ENCODE measurements around the gene SGSM1.
A peak's percentile ranks its signal among the peaks of the same experiment; 100 is the strongest.

SGSM1 gene, protein sequence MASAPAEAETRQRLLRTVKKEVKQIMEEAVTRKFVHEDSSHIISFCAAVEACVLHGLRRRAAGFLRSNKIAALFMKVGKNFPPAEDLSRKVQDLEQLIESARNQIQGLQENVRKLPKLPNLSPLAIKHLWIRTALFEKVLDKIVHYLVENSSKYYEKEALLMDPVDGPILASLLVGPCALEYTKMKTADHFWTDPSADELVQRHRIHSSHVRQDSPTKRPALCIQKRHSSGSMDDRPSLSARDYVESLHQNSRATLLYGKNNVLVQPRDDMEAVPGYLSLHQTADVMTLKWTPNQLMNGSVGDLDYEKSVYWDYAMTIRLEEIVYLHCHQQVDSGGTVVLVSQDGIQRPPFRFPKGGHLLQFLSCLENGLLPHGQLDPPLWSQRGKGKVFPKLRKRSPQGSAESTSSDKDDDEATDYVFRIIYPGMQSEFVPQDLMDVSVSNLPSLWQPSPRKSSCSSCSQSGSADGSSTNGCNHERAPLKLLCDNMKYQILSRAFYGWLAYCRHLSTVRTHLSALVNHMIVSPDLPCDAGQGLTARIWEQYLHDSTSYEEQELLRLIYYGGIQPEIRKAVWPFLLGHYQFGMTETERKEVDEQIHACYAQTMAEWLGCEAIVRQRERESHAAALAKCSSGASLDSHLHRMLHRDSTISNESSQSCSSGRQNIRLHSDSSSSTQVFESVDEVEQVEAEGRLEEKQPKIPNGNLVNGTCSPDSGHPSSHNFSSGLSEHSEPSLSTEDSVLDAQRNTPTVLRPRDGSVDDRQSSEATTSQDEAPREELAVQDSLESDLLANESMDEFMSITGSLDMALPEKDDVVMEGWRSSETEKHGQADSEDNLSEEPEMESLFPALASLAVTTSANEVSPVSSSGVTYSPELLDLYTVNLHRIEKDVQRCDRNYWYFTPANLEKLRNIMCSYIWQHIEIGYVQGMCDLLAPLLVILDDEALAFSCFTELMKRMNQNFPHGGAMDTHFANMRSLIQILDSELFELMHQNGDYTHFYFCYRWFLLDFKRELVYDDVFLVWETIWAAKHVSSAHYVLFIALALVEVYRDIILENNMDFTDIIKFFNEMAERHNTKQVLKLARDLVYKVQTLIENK

DNA sequence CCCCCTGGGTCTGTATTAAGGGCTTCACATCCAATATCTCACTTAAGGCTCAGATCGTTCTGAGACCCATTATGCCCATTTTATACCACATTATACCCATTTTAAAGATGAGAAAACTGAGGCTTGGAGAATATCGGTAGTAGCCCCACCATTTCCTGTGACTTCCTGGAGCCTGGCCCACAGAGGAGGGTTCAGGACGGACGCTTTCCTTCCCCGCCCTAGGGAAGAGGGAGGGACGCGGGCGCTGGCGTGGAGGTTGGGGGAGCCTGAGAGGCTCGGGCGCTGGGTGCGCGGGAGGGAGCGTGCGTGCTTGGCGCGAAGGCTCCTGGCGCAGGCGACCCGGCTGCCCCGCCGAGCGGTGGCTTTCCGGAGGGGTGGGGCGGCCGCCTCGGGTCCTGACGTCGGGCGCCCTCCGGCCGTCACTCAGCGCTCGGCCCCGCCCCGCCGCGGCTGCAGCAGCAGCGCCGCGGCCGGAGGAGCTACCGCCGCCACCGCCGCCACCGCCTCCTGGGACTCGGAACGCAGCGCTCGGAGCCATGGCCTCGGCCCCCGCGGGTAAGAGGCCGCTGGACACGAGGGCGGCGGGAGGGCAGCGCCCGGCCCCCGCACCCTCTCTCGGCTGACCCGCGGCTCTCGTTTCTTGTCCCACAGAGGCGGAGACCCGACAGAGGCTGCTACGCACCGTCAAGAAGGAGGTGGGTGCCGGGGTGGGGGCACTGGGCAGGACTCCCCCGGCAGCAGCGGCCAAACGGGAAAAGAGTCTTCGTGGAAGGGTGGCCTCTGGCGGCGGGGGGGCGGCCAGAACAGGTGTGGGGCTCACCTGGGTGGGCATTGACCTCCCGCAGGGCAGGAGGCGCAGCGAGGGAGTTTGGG, at the start of gene SGSM1:
TSS of gene SGSM1 (plus strand) at position 422 of the 873 bp plus-strand sequence. CDS start at position 537, 115 bp downstream.
- DNase-seq (ENCODE audit: low read depth in 2 of 2) = peak; percentile 67 to 73

DNA sequence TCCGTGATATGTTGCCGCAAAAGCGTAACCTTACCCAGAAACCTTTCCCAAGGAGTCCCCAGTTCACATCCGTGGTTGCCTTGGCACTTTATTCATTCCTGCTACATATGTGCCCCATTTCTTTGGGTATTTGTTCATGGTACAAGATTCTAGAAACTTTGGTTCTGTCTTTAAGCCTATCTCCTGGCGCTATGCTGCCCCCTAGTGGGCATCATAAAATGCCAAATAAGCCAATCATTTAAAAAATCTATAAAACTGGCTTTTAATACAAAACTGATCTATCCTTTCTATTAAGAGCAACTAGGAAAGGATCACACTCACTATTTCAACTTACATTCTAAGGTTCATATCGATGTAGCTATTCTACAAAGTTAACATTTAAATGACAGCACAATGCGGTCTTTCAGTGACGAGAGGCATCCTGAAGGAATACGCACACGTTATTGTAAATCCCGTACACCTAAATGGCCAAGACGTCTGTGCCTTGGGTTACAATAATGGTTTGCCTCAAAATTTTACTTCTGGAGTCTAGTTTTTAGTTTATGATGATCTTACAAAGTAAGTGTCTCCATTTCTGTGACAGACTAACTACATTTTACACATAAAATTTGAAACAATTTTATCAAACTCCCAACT, 47.7 kb upstream of the SGSM1 start:
- no peak for DNase-seq (ENCODE audit: low read depth in 2 of 2)

DNA sequence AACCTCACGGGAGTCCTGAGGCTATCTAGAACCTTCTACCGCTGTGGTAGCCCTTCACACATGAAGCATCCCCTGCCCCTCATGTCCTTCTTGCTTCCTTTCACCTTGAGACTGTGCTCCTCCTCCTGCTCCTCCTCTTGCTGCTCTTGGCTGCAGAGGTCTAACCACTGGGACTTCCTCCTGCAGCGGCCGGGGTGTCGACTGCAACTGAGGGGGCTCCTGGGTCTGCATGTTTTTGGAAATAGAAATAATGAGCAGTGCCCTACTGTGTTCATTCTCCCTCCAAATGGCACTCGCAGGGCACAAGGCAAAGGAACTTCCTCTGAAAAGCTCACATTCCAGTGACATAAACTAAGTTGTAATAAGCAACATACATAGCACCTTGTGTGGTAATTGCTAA, 46.2 kb upstream of the SGSM1 start:
- no peak for DNase-seq (ENCODE audit: low read depth in 2 of 2)

DNA sequence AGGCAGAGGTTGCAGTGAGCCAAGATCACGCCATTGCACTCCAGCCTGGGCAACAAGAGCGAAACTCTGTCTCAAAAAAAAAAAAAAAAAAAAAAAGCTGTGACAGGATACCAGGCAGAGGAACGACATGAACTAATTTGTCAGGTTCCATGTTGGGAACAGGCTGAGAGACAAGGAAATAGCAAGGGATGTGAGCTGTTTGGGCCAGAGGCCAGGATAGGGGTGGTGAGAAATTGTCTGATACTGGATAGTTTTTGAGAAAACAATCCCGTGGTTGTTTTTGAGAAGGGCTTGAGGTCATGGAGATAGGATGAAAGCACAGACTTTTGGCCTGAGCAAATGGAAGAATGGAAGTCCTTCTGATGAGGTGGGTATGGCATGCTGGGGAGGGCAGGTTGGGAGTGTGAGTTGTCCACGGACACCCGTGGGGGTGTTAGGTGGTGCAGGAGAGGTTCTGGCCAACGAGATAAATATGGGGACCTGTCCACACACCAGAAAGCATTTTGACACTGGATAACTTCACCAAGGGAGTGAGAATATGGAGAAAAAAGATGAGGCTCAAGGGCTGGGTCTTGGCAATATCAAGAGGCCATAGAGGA, 45.2 kb upstream of the SGSM1 start:
- no peak for DNase-seq (ENCODE audit: low read depth in 2 of 2)

DNA sequence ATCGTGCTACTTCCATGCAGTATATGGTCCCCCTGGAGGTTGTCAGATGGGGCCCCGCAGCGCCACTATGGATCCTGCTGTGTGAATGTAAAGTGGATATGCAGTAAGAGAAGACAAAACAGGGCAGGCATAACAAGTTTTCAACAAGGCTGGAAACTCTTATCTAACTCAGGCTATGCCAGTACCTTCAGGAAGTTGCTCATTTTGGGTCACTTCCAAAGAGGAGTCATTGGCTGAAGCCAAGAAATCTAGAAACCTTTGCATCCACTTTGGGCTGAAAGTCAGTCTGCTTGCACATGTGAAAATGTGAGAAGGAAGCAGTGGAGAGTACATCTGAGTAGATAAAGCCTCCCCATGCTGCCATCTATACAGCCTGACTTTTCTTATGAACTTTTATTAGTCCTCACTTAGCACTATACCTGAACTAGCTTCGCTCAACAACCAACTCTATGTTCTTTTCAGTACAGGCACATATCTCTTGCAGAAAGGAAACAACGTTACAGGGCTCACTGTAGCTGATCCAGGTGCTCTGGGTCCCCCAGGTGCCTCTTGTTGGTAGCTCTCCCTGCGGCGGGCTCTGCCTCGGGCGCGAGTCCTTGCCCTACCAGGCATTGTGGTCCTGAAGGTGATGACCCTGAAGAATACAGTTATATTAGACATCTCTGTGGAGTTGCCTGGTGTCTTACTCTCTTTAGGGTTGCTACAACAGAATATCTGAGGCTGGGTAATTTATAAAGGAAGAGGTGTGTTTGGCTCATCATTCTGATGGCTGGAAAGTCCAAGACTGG, 43.9 kb upstream of the SGSM1 start:
- no peak for DNase-seq (ENCODE audit: low read depth in 2 of 2)

DNA sequence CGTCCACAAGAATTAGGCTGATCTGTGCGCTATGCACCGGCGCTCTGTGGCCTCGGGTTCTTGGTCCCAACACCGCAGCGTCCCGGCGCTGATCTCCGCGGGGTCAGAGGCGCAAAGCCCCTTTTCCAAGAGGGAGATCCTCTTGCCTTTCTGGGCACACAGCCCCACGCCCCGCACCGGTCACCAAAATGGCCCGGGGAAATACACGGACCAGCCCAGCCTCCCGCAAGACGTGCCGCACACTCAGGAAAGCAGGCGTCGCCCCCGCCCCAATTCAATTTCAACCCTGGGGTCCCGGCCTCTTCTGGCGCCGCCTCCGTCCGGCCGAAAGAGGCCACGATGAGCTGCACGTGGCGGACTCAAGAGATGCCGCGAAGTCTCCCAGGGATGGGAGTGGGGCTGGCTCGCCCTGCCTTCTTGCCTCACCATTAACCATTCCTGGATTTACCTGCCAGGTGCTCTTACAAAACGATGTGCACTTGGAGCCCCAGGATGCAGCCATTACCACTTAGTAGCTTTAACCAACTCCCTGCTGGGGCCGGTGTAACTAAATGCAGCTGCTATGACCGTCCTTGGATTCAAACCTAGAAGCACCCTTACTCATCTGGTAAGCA, 42.0 kb upstream of the SGSM1 start:
- DNase-seq (ENCODE audit: low read depth in 2 of 2) = no peak

DNA sequence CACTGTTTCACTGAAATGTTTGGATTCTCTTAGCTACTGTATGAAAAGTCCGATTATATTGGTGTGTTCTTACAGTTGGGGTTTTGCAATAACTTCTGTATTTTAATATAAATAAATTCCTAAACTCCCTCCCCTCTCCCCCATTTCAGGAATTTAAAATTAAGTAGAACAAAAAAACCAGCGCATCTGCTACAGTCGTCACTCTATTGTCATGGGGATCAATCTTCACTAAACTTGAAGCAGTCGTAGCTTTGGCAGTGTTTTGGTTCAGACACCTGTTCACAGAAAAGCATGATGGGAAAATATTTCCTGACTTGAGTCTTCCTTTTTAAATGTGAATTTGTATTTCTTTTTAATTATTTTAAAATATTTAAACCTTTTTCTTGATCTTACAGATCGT, 40.8 kb upstream of the SGSM1 start:
- DNase-seq (ENCODE audit: low read depth in 2 of 2) = no peak

DNA sequence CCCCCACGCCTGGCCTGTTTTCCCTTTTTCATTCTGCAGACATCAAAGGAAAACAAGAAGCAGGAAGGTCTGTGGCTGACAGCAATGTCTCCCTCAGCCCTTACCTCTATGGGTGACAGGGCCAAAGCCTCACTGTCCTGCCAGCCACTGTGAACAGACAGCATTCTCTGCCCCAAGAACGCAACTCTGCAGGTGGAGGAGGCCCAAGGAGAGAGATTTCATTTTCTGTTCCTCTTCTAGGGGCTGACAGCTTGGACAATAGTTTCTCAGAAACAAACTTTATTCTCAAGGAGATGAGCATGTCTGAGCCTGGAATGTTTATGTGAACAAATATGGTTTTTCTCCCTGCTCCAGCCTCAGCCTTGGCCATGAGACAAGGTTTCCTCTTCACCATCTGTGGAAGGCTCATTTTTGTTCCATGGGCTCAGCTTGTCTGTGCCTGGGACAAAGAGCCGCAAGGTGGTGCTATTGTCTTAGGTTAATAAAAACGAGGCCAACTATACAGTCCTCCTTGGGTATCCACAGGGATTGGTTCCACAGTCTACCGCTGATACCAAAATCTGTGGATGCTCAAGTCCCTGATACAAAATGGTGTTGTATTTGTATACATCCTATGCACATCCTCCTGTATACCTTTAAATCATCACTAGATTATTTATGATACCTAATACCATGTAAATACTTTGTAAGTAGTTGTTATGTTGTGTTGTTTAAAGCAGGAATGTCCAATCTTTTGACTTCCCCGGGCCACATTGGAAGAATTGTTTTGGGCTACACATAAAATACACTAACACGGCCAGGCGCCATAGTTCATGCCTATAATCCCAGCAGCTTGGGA, 37.3 kb upstream of the SGSM1 start:
- DNase-seq (ENCODE audit: low read depth in 2 of 2) = no peak

DNA sequence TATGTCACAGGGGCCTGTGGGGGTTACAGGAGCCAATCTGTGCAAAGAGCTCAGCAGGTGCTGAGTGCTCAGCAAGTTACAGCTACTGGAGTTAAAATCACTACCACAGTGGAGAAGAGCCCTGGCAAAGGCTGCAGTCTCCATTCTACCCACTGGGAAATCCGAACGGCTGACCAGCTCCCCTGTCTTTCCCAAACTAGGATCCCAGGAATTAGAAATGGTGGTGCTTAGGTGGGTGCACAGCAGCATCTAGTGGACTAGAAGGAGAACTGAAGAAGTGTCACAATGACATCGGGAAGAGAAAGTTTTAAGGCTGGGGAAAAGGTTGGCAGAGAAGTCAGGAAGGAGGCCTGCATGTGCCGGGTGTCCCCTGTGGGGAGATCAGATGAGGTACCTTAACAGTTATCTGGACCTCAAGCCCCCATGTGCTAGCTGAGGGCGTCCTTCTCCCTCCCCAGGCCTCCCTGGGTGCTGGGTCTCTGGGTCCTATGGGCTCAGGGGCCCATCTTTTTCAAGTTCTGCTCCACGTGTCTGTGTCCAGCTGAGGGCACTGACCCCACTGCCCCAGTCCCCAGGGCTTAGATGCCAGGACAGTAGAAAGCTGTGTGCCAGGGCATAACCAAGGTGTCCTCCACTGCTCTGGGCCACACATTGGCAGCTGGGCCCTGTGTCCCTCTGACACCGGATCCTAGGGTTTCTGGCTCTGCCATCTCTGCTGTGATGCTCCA, 33.4 kb upstream of the SGSM1 start:
- no peak for DNase-seq (ENCODE audit: low read depth in 2 of 2)

DNA sequence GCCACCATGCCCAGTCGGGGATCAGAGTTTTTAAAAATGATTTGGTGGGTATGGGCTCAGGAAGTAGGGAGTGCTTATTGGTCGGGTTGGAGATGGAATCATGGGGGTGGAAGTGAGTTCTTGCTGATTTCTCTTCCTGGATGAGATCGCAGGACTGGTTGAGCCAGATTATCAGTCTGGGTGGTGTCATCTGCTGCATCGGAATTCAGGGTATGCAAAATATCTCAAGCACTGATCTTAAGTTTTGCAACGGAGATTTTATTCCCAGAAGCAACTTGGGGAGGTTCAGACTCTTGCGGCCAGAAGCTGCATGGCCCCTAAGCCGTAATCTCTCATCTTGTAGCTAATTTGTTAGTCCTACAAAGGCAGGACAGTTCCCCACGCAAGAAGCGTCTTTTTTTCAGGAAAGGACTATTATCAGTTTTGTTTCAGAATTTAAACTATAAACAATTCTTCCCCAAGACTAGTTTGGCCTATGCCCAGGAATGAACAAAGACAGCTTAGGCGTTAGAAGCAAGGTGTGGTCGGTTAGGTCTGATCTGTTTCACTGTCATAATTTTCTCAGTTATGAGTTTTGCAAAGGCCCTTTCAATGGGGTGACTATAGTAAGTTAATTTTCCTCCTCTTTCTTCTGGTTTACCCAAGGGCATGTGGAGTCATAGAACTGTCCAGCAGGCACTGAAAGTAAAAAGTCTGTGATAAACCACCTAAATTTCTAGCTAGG, 30.1 kb upstream of the SGSM1 start:
- no peak for DNase-seq (ENCODE audit: low read depth in 2 of 2)

DNA sequence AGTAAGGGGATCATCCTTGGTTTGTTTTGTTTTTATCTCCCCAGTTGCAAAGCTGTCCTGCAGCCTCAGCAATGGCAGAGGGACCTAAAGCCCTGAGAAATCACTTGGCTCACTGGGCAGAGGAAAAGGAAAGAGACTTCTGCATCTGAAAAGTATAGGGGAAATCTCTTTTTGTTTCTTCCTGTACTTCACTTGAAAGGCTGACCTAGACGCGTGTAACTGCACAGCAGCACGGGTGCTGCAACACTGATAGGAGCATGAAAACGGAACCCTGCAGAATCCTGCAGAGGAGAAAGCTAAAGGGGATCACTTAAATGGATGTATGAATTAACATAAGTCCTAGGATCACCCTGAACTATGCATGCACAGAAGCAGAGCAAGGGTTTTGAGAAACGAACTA, 29.5 kb upstream of the SGSM1 start:
- DNase-seq (ENCODE audit: low read depth in 2 of 2) = no peak

DNA sequence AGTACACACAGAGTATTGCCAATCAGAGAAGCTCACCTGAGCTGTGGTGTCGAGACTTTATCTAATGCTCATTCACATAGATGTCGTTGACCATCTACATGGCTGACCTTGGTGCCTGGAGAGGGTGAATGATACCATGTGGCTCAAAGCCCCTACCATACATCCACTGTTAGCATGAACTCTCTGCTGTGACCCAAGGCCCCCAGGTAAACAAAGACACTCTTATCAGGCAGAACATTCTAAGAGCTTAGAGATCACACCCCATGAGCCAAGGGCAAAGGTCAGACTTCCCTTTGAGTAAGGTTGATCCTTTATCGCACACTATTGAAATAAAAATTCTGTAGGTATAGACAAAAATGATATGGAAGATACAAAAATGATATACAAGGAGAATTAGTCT, 16.5 kb upstream of the SGSM1 start:
- no peak for DNase-seq (ENCODE audit: low read depth in 2 of 2)

DNA sequence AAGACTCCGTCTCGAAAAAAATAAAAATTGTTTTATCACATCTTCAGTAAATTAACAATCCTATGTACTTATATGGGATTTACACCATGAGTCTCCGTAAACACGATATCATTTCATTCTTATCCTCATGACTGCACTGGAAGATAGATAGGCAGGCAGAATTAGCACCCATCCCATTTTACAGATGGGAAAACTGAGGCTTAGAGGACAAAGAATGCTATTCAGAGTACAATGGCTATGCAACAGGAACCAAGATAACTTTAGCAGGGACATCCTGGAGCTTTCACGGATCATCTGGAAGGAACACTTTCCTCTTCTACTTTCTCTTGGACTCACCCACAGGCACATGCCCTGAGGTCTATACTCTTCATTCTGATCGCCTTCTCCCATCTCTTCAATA, 14.6 kb upstream of the SGSM1 start:
- no peak for DNase-seq (ENCODE audit: low read depth in 2 of 2)

DNA sequence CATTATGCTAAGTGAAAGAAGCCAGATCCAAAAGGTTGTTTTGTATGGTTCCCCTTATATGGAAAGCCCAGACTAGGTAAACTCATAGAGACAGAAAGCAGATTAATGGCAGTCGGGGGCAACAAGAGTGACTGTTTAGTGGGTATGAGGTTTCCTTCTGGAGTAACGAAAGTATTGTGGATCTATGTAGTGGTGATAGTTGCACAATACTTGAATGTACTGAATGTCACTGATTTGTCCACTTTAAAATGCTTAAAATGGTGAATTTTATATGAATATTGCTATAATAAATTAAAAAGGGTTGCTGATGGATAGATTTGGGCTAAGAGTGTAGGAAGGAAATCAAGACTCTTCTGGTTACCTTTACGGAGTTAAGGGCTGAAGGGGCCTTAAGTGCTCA, 10.0 kb upstream of the SGSM1 start:
- DNase-seq (ENCODE audit: low read depth in 2 of 2) = no peak

DNA sequence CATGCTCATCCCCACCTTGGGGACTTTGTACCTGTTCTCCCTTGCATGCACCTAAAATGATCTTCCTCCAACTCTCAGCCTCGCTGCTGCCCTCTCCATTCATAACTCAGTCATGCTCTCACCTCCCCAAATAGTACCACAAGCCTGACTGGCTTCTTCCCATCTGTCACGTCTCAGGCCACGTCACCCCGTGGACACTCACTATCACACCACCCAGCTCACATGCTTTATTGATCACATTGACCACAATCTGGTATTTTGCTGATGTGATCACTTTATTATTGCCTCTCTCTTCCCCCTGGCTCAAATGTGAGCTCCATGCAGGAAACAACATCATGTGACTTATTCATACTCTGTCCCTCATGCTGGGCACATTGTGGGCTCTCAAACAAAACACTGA, 9.2 kb upstream of the SGSM1 start:
- no peak for DNase-seq (ENCODE audit: low read depth in 2 of 2)

DNA sequence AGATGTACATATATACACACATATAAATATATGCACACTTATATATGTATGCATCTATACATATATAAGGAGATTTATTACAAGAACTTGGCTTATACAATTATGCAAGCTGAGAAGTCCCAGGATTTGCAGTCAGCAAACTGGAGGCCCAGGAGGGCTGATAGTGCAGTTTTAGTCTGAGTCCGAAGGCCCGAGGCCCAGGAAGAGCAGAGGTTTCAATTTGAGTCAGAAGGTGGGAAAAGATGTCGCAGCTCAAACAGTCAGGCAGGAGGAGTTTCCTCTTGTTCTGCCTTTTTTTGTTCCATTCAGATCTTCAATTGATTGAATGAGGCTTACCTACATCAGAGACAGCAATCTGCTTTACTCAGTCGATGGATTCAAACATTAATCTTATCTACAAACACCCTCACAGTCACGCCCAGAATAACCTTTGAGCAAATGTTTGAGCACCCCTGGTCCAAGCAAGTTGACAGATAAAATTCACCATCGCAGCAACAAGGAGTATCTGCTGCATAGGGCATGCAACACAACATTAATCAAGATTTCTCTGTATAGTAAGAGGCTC, 4.0 kb upstream of the SGSM1 start:
- DNase-seq (ENCODE audit: low read depth in 2 of 2) = no peak

DNA sequence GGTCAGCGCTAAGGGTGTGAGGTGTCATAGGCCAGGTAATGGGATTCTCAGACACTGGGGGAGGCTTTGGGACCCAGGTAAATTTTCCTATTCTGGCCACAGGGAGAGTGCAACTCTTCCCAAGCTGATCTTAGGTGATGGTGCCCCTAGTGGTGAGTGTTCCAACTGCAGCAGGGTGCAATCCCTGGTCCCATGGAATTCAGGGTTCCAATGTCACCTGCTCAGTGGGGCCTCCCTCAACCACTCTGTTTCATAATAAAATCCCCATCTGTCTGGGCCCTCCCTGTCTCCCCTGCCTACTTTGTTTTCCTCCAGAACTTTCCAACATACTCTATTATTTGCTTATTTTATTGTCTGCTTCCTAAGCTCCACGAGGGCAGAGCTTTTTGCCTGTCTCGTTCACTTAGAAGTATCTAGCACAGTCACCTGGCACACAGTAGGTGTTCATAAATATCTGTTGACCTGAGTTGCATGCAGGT, 2.9 kb upstream of the SGSM1 start:
- DNase-seq (ENCODE audit: low read depth in 2 of 2) = peak; percentile 9 to 14

Measured in stimulated activated CD8-positive, alpha-beta memory T cell treated with anti-CD3 and anti-CD28 coated beads, Interleukin-15, amount 100 ng/mL, for 48 hours (primary cell).